Measurements from ENCODE around the gene PIP5K1B.
A peak's percentile ranks its signal among the peaks of the same experiment; 100 is the strongest.

The PIP5K1B gene

DNA sequence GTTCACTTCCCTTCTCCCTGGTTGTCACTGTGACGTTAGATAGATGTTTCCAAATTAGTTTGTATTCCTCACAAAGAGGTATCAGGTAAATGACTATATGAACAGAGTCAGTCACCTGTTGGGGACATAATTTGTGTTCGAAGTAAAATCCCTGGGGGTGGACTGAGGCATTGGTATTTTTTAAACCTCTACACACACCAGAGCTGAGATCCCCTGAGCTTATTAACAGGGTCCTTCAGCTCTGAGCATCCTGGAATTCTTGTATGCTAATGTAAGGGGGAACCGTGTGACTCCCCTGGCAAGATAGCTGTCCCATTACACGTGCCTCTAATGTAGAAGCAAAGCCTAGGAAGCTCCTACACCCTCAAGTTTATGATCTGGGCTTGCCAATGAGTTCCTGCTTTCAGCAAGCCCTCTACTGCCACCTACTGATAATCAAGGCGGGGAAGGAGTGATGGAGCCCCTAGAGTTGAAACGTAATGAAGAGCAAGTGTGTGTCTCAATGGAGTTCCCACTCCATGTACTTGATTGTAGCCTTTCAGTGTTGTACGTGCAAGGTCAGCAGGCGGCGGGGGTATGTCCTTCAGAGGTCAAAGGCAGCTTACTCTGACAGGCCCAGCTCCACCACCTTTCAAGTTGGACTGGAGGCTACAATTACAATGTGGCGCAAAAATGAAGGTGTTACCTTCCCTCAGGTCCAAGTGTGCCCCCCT, 294.5 kb downstream of the PIP5K1B start:
- peak; percentile 48 to 57 for DNase-seq

DNA sequence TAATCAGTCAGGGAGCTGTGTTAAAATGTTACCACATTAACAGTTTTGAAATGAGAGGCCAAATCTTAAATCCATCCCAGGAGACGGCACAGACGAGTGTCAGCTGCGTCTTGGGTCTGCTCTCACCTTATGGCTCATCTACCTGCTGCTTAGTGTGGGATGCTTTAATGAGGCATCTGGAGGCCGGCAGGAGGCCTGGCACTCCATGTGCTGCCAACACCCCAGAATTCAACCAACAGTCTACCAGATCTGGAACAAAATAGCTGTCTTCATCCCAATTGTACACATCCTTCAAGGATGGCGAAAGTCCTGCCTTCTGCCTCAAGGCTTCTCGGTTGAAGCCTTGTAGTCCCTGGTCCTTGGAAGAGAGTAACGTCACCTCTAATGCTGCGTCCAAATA, 296.9 kb downstream of the PIP5K1B start:
- no peak for DNase-seq

DNA sequence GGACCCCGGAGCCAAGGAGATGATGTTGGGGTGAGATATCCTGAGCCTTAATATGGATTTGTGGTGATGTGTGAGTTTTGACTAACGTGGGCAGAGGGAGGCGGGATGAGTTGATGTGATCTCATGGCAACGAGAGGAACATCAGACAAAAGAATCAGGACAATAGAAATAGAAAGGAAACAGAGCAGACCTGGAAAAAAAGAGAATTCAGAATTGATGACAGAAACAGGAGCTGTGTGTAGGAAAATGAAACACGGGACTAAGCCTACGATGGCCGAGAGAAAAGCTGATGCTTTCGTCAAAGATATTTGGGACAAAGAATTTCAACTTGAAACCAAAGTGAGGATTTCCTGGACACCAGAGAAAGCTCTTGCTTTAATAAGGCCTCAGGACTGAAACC, 298.0 kb downstream of the PIP5K1B start:
- no peak for DNase-seq

- DNase-seq = no peak
Measured at GRCh38 chr9:69004836-69005235, 299.8 kb downstream of the PIP5K1B start.

DNA sequence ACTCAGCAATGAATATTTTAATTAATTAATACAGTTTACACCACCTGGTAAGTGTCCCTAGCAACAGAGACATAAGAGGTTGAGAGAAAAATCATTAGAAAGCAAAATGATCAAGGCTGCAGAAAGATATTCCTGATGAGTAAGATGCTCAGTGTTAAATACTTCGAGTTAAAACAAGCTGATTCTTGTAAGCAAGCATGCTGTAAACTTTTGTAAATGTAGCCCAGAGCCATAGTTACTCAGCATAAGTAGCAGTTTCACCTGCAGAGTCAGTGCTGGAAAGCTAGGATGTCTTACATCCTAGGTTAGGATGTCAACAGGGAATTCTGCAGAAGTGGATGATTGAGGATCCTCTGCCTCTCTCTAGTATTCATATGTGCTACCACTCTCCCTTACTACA, 304.7 kb downstream of the PIP5K1B start:
- DNase-seq = no peak

DNA sequence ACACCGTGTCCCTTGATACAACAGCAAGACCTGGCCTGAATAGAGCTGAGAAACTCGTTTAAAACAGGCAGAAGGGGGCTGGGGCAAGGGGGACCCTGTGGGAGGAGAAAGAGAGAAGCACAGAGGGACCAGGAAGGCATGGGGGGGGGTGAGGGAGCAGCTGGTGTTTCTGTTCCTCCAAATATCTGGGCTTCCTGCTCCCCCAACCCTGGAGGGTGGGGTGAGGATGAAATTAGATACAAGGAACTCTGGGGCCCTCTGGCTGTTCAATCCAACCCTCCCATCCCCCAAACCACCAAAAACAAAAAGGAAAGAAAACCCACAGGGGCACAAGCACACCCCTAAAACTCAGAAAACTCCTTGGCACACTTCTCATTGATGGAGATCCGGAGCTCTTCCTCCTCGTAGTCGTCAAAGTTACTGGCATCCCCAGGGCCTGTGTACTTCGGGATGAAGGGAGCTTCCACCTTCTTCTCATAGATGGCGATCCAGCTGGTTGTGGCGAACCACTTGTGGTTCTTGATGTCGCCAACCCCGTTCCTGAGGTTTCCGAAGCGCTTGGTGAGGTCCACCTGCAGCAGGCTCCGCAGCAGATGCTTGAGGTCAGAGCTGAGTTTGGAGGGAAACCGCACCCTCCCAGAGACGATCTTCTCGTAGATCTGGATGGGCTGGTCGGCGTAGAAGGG, 307.8 kb downstream of the PIP5K1B start:
- no peak for DNase-seq

DNA sequence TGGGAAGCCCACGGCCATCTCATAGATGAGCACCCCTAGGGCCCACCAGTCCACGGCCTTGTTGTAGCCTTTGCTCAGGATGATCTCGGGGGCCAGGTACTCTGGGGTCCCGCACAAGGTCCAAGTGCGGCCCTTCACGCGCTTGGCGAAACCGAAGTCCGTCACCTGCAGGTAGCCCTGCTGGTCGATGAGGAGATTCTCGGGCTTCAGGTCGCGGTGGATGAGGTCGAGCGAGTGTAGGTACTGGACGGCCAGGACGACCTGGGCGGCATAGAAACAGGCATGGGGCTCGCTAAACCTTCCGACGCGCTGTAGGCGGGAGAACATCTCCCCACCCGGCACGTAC, 308.3 kb downstream of the PIP5K1B start:
- DNase-seq = no peak

DNA sequence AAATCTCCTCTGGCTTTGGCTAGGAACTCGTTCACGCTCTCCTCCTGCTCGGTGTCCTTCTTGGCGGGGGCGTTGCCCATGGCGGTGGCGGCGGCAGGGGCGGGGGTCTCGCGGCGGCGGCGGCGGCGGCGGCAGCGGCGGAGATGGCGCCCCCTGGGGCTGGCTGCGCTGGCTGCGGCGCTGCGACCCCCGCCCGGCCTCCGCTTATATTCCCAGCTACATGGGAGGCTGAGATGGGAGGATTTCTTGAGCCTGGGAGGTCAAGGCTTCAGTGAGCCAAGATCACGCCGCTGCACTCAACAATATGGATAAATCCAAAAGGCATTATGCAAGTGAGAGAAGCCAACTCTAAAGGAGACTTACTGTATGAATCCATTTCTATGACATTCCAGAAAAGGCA, 309.0 kb downstream of the PIP5K1B start, which contains the start of gene PRKACG:
Gene PRKACG, minus strand, starts transcription at position 101 of the 400 bp plus-strand sequence. Its CDS starts 21 bp downstream, at position 80.
- no peak for DNase-seq

GRCh38 chr9:69016191-69017096, 311.4 kb downstream of the PIP5K1B start:
- no peak for DNase-seq

DNA sequence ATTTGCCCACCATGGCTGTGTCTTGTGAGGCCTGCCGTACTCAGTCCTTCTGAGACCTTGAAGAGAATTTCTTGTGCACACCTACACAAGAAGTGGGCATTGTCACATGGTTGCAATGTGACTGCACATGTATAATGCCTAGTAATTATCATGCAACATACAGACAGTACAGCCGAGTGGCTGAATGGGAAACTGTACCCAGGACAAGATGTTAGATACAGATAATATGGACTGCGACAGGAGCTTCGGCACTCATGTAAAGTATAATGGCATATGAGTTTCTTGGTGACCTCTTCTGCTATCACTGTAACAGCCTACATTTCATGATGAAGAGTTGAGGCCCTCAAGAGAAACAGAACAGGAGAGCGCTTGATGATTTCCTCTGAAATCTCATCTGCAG, 313.7 kb downstream of the PIP5K1B start:
- no peak for DNase-seq

DNA sequence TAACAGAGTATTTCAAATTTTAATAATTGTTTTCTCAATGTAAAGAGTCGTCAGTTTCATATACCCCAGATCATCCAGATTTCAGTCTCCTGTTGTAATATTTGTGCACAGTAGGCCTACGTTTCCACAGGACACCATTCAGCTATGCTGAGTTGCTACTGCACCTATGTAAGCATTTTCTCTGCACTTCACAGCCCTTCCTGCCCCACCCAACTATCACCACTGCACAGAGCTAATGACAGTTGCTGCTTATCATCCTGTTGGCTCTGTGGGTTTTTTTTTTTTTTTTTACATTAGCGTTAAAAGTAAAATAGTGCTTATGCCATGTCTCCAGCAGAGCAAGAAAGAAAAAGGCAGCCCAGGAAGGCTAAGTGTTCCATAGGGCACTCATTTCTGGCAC, 314.8 kb downstream of the PIP5K1B start:
- DNase-seq = no peak

DNA sequence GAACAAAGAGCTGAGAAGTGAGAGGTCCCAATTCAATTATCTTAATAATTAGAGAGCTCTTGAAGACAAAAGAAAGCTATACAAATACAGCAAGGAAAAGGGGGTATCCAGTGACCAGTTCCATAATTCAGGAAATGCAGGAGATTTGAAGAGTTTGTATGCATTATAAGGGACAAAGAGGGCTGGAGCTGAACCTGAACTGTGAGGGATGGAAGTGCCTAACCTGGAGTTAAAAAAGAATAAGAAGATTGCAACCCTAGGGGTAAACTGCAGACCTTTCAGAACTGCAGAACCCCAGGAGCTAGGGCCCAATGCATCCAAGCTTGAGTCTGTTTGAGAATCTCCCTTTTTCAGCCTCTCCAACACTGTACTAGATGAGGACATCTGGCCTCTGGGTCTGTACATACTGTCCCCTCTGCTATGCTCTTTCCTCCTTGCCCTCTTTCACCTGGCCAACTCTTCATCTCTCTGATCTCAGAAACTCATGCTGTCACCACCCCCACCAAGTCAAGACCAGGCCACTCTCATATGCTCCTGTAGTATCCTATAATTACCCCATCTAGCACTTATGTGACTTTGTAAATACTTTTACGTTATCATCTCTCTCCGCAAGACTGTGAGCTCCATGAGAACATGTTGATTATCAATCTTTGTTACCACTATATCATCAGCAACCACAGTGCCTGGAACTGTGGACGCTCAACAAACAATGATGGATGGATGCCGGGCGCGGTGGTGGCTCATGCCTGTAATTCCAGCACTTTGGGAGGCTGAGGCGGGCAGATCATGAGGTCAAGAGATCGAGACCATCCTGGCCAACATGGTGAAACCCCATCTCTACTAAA, 315.5 kb downstream of the PIP5K1B start:
- DNase-seq = no peak

- no peak for DNase-seq
Measured at GRCh38 chr9:69023650-69024049, 318.6 kb downstream of the PIP5K1B start.

- DNase-seq = peak in 1 of 2 experiments; percentile 13
Measured at GRCh38 chr9:69027355-69028097, 322.5 kb downstream of the PIP5K1B start.

DNA sequence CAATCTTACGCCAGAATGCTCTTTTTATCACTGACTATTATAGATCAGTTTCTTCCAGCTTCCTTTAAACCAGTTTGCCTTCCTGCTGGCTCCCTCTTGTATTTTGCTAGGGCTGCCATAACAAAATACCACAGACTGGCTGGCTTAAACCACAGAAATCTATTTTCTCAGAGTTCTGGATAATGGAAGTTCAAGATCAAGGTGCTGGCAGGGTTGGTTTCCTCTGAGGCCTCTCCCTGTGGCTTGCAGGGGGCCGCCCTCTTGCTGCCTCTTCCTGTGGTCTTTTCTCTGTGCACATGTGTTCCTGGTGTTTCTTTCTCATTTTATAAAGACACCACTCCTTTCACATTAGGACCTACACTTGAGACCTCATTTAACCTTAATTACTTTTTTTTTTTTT, 323.7 kb downstream of the PIP5K1B start:
- no peak for DNase-seq

- DNase-seq = no peak
Measured at GRCh38 chr9:69029535-69029934, 324.5 kb downstream of the PIP5K1B start.

- DNase-seq = no peak
Measured at GRCh38 chr9:69030851-69031645, 326.0 kb downstream of the PIP5K1B start.

DNA sequence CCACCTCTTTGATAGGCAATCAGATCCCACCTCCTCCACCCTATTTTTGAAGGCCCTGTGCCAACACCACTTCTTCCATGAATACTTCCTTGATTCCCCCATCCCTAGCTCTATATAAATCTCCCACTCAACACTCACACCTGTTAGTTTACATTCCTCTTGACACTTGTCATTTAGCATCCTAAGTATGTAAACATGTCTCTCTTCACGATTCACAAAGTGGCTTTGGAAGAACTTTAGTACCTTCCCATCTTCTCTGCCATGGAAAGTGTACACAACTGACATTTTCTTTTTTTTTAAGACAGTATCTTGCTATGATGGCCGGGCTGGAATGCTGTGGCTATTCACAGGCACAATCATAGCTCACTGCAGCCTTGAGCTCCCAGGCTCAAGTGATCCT, 329.0 kb downstream of the PIP5K1B start:
- no peak for DNase-seq

GRCh38 chr9:69035438-69036308, 330.6 kb downstream of the PIP5K1B start, which contains the start of gene FXN:
TSS of gene FXN (plus strand) at chr9:69035752. CDS start at chr9:69035783, 31 bp downstream.
- DNase-seq = peak; percentile 63 to 66

DNA sequence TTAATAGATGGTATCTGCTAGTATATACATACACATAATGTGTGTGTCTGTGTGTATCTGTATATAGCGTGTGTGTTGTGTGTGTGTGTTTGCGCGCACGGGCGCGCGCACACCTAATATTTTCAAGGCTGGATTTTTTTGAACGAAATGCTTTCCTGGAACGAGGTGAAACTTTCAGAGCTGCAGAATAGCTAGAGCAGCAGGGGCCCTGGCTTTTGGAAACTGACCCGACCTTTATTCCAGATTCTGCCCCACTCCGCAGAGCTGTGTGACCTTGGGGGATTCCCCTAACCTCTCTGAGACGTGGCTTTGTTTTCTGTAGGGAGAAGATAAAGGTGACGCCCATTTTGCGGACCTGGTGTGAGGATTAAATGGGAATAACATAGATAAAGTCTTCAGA, 331.3 kb downstream of the PIP5K1B start:
- no peak for DNase-seq

All from NCI-H1930 (cell line).